ENCODE results near the gene FOLR2.
A peak's percentile ranks its signal among the peaks of the same experiment; 100 is the strongest.
"Not testable (repeated sequence)": the region's sequence is repeated elsewhere in the genome, so short reads cannot be mapped to it uniquely, and the experiment has no call there.

Gene FOLR2

GRCh38 chr11:72191961-72192381 is 24.6 kb upstream of the FOLR2 start, which contains the start of gene FOLR1:
Gene FOLR1, plus strand, starts transcription at chr11:72192140. Its CDS starts 34 bp downstream, at chr11:72192174.
- Mint-ChIP-seq H3K27ac (no peak within 1 kb of the TSS), H3K4me1 (no peaks in the 10 kb centered on the region), H3K27me3 (no peaks in the 10 kb centered on the region), H3K36me3 (ENCODE audit: low read depth) (no peaks in the 10 kb centered on the region), H3K9me3 (no peaks in the 10 kb centered on the region), H3K4me3 (no peak within 1 kb of the TSS)
- ATAC-seq = no peak
- no peak for DNase-seq

DNA sequence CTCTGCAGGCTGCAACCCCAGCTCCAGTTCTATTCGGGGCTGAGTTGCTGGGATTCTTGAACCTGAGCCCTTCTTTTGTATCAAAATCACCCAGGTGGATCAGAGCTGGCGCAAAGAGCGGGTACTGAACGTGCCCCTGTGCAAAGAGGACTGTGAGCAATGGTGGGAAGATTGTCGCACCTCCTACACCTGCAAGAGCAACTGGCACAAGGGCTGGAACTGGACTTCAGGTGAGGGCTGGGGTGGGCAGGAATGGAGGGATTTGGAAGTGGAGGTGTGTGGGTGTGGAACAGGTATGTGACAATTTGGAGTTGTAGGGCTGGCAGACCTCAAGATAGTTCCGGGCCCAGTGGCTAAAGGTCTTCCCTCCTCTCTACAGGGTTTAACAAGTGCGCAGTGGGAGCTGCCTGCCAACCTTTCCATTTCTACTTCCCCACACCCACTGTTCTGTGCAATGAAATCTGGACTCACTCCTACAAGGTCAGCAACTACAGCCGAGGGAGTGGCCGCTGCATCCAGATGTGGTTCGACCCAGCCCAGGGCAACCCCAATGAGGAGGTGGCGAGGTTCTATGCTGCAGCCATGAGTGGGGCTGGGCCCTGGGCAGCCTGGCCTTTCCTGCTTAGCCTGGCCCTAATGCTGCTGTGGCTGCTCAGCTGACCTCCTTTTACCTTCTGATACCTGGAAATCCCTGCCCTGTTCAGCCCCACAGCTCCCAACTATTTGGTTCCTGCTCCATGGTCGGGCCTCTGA is 20.9 kb upstream of the FOLR2 start:
- no peak overlapping the region for H3K4me3 Mint-ChIP-seq
- H3K27ac Mint-ChIP-seq = no peak overlapping the region
- no peaks in the 10 kb centered on the region for H3K9me3 Mint-ChIP-seq
- no peaks in the 10 kb centered on the region for H3K36me3 Mint-ChIP-seq (ENCODE audit: low read depth)
- no peak for ATAC-seq
- no peaks in the 10 kb centered on the region for H3K27me3 Mint-ChIP-seq
- no peaks in the 10 kb centered on the region for H3K4me1 Mint-ChIP-seq
- no peak for DNase-seq

GRCh38 chr11:72201445-72201844 is 15.1 kb upstream of the FOLR2 start:
- H3K27me3 Mint-ChIP-seq, ATAC-seq: not testable (repeated sequence)

GRCh38 chr11:72202571-72202970 is 14.0 kb upstream of the FOLR2 start:
- Mint-ChIP-seq H3K9me3 (no peaks in the 10 kb centered on the region), H3K27ac (no peak overlapping the region), H3K27me3 (no peaks in the 10 kb centered on the region), H3K36me3 (ENCODE audit: low read depth) (no peaks in the 10 kb centered on the region), H3K4me3 (no peak overlapping the region), H3K4me1 (no peaks in the 10 kb centered on the region)
- DNase-seq (no peak), ATAC-seq (no peak)

More at GRCh38 chr11:72201445-72201844, 15.1 kb upstream of the FOLR2 start:
- not testable (repeated sequence) for DNase-seq; H3K4me3 Mint-ChIP-seq; H3K36me3 Mint-ChIP-seq (ENCODE audit: low read depth); H3K27ac Mint-ChIP-seq; H3K4me1 Mint-ChIP-seq; H3K9me3 Mint-ChIP-seq

GRCh38 chr11:72203163-72203562 is 13.4 kb upstream of the FOLR2 start:
- Mint-ChIP-seq H3K36me3 (ENCODE audit: low read depth) (no peaks in the 10 kb centered on the region), H3K4me3 (no peak overlapping the region), H3K27me3 (no peaks in the 10 kb centered on the region), H3K27ac (no peak overlapping the region), H3K9me3 (no peaks in the 10 kb centered on the region), H3K4me1 (no peaks in the 10 kb centered on the region)
- DNase-seq = no peak
- no peak for ATAC-seq

- no peaks in the 10 kb centered on the region for H3K4me1 Mint-ChIP-seq
- no peaks in the 10 kb centered on the region for H3K36me3 Mint-ChIP-seq (ENCODE audit: low read depth)
- H3K27me3 Mint-ChIP-seq = peaks cover 5% of the 10 kb centered on the region
- H3K27ac Mint-ChIP-seq = no peak overlapping the region
- no peak for DNase-seq
- ATAC-seq = no peak
- peaks cover 8% of the 10 kb centered on the region for H3K9me3 Mint-ChIP-seq
- H3K4me3 Mint-ChIP-seq = no peak overlapping the region
These were observed 11.7 kb upstream of the FOLR2 start for GRCh38 chr11:72204886-72205285.

- H3K36me3 Mint-ChIP-seq (ENCODE audit: low read depth); H3K4me1 Mint-ChIP-seq; H3K4me3 Mint-ChIP-seq; DNase-seq; H3K27me3 Mint-ChIP-seq; H3K27ac Mint-ChIP-seq; ATAC-seq: not testable (repeated sequence)
- peaks cover 13% of the 10 kb centered on the region for H3K9me3 Mint-ChIP-seq
These were observed 9.8 kb upstream of the FOLR2 start for GRCh38 chr11:72206794-72207193.

GRCh38 chr11:72208281-72208680 is 8.3 kb upstream of the FOLR2 start:
- no peak overlapping the region for H3K4me3 Mint-ChIP-seq
- no peak for ATAC-seq

GRCh38 chr11:72209101-72209500 is 7.5 kb upstream of the FOLR2 start:
- no peak for DNase-seq
- Mint-ChIP-seq H3K4me1 (no peaks in the 10 kb centered on the region), H3K9me3 (peaks cover 13% of the 10 kb centered on the region), H3K4me3 (no peak overlapping the region), H3K36me3 (ENCODE audit: low read depth) (peaks cover 2% of the 10 kb centered on the region), H3K27me3 (peaks cover 7% of the 10 kb centered on the region), H3K27ac (no peak overlapping the region)
- no peak for ATAC-seq

More at GRCh38 chr11:72208281-72208680, 8.3 kb upstream of the FOLR2 start:
- no peak for DNase-seq
- H3K4me1 Mint-ChIP-seq = no peaks in the 10 kb centered on the region
- H3K27me3 Mint-ChIP-seq = peaks cover 7% of the 10 kb centered on the region
- H3K9me3 Mint-ChIP-seq = peaks cover 13% of the 10 kb centered on the region
- peaks cover 2% of the 10 kb centered on the region for H3K36me3 Mint-ChIP-seq (ENCODE audit: low read depth)
- H3K27ac Mint-ChIP-seq = no peak overlapping the region

GRCh38 chr11:72217841-72218240 is 1.2 kb downstream of the FOLR2 start:
- Mint-ChIP-seq H3K27me3 (peaks cover 15% of the 10 kb centered on the region), H3K4me1 (peaks cover 18% of the 10 kb centered on the region), H3K9me3 (no peaks in the 10 kb centered on the region), H3K27ac (no peak overlapping the region), H3K36me3 (ENCODE audit: low read depth) (no peaks in the 10 kb centered on the region), H3K4me3 (no peak overlapping the region)
- ATAC-seq = no peak
- DNase-seq = no peak

DNA sequence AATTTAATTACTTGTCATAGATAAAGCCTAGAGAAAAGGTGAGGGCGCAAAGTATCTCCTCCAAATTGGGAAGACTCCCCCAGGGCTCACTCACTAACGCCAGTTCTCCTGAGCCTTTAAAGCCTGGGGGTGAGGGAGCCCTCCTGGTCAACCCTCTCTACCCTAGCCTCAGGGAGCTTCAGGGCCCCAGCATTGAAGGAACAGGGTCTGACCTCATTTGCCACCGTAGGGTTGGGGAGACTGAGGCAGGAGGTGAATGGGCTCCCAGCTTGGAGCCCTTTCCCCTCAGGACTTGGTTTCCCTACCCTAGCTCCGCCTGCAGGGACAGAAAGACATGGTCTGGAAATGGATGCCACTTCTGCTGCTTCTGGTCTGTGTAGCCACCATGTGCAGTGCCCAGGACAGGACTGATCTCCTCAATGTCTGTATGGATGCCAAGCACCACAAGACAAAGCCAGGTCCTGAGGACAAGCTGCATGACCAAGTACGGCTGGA is 1.7 kb downstream of the FOLR2 start:
- no peak for ATAC-seq
- H3K9me3 Mint-ChIP-seq = no peaks in the 10 kb centered on the region
- no peak overlapping the region for H3K27ac Mint-ChIP-seq
- no peaks in the 10 kb centered on the region for H3K36me3 Mint-ChIP-seq (ENCODE audit: low read depth)
- peaks cover 19% of the 10 kb centered on the region for H3K4me1 Mint-ChIP-seq
- H3K27me3 Mint-ChIP-seq = peaks cover 14% of the 10 kb centered on the region
- no peak for DNase-seq
- no peak overlapping the region for H3K4me3 Mint-ChIP-seq

DNA sequence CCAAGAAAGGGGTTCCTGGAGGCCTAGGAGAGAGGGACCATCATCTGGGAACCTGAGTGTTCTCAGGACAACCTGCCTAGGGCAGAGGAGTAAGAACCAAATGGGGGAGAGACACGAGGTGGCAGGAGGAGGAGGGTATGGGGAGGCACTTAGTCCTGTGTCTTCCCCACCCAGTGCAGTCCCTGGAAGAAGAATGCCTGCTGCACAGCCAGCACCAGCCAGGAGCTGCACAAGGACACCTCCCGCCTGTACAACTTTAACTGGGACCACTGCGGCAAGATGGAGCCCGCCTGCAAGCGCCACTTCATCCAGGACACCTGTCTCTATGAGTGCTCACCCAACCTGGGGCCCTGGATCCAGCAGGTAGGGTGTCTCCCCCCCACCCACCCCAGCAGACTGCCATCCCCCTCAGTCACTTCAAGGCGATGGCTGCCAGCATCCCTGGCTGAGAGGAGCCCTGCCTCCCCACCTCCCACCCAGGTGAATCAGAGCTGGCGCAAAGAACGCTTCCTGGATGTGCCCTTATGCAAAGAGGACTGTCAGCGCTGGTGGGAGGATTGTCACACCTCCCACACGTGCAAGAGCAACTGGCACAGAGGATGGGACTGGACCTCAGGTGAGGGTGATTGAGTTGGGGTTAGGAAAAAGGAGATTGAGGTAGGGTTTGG is 4.2 kb downstream of the FOLR2 start:
- no peaks in the 10 kb centered on the region for H3K36me3 Mint-ChIP-seq (ENCODE audit: low read depth)
- ATAC-seq (no peak), DNase-seq (no peak)
- no peak overlapping the region for H3K27ac Mint-ChIP-seq
- peaks cover 6% of the 10 kb centered on the region for H3K27me3 Mint-ChIP-seq
- H3K9me3 Mint-ChIP-seq = no peaks in the 10 kb centered on the region
- no peak overlapping the region for H3K4me3 Mint-ChIP-seq
- H3K4me1 Mint-ChIP-seq = peaks cover 26% of the 10 kb centered on the region

GRCh38 chr11:72221386-72222075 is 4.9 kb downstream of the FOLR2 start:
- Mint-ChIP-seq H3K27ac (no peak overlapping the region), H3K9me3 (no peaks in the 10 kb centered on the region), H3K4me3 (no peak overlapping the region), H3K4me1 (peaks cover 33% of the 10 kb centered on the region), H3K27me3 (peaks cover 4% of the 10 kb centered on the region), H3K36me3 (ENCODE audit: low read depth) (no peaks in the 10 kb centered on the region)
- ATAC-seq = no peak
- no peak for DNase-seq

GRCh38 chr11:72222106-72222891 is 5.7 kb downstream of the FOLR2 start:
- H3K4me3 Mint-ChIP-seq = peak overlapping the region; percentile 80
- H3K9me3 Mint-ChIP-seq = no peaks in the 10 kb centered on the region
- DNase-seq (no peak), ATAC-seq (no peak)
- peak overlapping the region; percentile 60 for H3K27ac Mint-ChIP-seq
- peaks cover 2% of the 10 kb centered on the region for H3K27me3 Mint-ChIP-seq
- peaks cover 31% of the 10 kb centered on the region for H3K4me1 Mint-ChIP-seq
- H3K36me3 Mint-ChIP-seq (ENCODE audit: low read depth) = no peaks in the 10 kb centered on the region
